NCI-H2029 (cell line): ENCODE measurements around the gene FOXF2.

Experiments used
- DNase-seq: peaks from one replicate; lab custom pipeline; 2025; lab: John Stamatoyannopoulos, UW

The FOXF2 gene

DNA sequence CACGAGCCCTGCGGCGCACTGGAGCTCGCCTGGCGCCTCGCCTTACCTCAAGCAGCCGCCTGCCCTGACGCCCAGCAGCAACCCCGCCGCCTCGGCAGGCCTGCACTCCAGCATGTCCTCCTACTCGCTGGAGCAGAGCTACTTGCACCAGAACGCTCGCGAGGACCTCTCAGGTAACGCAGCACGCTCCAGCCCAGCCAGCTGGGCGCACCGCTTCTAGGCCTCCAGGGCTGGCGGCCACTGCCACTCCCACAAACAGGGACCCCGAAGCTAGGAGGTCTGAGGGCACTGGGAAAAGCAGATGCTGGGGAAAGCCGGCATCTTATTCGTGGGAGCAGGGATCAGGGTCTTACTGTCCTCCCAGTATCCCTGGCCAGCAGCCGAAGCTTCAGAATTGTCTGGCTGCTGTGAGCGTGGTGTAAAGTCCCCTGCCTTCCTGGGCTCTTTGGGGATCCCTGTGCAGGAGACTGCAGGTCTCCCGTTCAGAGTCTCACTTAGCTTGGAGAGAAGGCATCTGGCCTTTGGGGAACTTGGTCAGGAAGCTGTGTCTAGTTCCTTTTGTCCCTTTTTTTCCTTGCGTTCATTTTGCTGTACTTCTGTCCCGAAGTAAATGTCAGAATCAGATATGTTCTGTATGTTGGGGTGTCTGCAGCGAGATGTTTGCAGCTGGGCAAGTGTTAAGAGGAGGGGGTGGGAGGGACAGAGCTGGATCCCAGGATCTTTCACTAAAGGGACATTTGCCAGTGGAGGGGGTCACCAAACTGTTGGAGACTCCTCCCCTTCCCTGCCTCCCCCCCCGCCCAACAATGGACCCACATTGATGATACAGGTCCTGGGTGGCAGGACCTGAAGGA is 1.8 kb downstream of the FOXF2 start:
- no peak for DNase-seq

DNA sequence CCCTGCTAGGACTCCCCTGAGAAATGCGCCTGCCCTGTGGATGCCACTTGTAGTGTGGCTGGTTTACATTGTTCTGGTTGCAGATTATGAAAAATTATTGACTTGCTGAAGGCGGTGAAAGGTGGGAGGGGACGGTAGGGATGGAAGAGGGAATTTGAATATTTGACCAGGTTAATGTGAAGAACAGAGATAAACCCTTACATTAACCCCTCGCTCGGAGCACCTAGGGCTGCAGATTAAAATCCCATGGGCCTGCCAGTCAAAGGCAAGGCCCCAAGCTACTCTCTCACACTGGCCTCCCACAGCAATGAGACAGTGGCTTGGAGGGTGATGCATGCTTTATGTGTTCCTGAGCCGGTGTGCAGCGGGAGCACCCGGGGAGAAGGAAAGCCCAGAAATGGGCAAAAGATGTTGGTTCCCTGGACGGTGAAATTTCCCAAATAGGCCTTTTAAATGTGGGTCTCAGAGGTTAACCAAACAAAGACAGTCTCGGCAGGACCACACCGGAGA is 2.5 kb downstream of the FOXF2 start:
- no peak for DNase-seq

DNA sequence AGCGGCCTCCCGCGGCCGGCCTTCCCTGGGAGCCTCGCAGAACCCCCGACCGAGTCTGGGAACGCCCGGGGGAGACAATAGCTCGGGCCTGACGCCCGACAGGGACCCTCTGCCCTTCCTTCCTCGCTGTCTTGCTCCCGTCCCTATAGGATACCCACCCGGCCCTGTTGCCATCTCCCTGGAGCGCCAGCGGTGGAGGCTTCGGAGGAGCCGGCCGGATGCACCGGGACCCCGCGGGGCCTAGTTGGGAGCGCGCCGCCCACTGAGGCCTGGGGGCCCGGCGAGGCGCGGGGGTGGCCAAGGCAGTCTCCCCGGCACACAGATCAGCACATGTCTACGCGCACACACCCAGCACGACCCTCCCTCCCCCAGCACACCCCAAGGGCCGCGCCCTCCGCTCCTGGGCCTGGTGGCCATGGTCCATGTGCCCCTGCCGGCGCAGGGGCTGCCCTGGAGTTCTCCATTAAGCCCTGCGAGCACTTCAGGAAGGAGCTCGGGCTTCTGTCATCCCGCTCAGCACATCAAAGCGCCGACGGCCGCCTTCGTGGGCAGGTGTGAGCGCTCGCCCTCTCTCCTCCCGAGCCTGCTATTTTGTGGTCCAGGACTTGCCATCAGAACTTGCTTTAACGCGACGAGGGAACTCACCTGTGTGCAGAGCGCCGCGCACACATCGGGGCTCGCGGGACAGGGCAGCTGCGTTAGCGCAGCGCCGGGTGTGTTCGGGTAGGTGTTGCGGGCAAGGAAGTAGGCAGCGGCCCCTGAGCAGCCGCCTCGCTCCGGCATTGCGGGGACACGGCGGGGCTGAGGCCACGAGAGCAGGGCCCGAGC is 3.7 kb downstream of the FOXF2 start:
- no peak for DNase-seq

GRCh38 chr6:1393641-1394283 is 4.4 kb downstream of the FOXF2 start:
- no peak for DNase-seq

DNA sequence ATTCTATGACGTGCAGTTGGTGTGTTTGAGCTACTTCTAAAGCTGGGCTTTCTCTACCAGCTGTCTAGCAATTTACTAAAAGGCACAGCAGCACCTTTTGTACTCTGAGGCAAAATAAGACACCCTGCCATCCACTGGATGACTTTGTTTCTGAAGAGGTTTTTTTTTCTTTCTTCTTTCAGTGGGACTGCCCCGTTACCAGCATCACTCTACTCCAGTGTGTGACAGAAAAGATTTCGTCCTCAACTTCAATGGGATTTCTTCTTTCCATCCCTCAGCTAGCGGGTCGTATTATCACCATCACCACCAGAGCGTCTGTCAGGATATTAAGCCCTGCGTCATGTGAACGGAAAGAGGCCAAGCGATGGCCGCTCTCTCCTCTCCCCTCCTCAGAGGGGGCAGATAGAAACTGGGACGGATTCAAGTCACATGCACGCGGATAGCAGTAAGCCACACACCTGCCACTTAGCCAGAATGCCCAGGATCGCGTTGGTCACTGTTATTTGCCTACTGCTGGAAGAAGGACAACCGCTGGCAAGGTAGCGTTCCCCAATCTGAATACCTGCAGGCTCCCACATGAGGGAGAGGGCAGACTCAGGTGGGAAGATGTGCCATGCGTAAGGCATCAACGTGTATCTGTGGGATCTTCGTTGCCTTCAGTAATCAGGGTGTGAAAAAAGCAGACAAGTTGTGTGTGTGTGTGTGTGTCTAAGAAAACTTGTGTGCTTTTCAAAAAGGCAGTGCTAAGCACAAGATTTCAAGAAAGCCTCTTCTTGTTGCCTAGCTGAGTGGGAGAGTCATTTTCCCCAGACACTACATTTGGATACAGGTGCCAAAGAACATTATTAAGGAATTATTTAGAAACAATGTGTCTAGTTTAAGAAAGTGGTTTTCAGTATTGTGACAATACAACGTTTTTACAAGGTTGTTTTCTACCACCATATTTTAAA is 5.4 kb downstream of the FOXF2 start:
- DNase-seq, result no peak

DNA sequence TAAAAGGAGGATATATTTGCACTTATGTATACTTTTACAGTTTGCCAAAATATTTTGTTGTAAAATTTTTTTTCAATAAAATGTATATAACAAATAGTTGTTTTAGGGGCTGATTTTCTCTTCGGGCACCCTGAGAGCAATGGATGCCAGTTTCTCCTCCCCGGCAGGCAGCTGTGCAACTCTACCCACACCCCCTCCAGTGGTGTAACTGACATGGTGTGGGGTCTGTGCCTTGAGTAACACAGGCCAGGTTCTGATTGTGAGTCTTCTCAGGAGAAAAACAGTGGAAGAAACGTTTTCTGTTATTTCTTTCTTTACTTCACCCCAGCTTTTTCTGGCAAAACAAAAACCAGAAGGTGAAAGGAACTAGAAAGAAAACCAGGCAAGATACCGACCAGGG is 6.1 kb downstream of the FOXF2 start:
- DNase-seq, result no peak

DNA sequence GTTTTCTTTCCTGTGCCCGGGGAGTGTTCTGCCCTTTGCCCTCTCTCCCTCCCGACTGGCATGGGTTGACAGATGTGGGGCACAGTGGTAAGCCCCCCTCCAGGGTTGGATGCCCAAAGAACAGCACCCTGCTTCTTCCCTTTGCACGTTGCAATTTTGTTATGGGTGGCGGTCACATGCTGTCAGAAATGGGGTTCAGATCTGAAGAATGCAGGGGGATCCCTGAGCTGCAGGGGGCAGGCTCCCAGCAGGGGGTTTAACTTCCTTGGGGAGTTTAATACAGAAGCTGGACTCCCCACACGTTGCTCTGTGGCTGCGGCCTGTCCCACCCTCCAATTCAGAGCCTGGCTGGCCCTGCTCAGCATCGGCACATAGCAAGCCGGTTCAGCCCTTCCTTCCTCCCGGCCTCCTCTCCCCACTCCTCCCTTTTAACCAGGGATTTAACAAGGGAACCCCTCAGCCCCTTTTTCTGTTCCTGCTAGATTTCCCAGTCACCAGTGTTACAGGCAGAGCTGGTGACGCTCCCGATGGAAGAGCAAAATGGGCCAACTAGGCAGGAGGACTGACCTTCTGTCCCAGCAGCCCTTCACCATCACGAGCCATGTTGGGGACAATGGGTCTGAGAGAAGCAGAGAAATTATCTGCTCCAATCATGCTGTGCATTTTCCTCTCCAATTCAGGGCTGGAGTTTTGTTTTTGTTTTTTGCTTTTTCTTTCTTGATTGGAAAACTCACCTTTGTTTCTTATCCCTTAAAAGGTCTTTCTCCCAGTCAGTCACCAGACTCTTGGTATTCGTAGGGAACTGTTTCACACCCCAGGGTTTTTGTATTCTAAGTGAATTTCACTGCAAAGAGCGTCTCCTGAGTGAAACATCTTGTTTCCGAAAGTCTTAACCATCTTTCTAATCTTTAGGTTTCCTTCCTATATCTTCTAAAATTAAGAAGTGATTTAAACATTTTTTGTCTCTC is 6.8 kb downstream of the FOXF2 start:
- no peak for DNase-seq

DNA sequence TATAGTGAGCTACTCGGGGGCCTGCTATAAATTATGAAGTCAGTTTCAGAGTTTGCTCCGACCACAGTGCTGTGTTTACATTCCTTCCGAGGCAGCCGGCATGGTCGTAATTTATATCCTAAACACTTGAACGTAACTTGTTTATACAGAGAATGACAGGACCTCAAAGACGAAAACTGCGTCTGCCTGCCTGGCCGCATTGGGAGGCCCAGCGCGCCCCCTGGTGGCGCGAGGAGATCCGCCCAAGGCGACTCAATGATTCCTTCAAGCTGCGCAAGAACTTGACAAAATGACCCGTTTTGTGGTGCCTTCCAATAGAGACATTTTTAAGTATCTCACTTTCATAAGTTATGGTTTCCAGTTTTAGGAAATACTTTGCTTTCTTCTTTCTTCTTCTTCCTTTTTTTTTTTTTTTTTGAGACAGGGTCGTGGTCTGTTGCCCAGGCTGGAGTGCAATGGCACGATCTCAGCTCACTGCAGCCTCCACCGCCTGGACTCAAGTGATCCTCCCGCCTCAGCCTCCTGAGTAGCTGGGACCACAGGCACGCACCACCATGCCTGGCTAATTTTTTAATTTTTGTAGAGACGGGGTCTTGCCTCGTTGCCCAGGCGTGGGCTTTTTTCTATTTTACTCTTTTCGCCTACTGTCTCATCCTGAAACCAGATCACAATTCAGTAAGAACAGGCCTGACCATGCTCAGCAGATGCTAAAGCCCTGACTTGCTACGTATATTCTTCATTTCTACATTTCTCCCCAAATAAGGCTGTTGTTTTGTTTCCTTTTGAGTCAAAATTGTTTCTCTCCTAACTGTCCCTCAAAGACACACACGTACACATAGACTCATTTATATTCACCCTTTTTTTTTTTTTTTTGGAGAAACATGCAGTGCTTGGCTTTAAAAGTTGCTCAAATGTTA is 7.8 kb downstream of the FOXF2 start:
- peak; percentile 75 for DNase-seq

- no peak for DNase-seq
Measured at GRCh38 chr6:1399085-1399780, 9.9 kb downstream of the FOXF2 start.

GRCh38 chr6:1400126-1400850 is 10.9 kb downstream of the FOXF2 start:
- no peak for DNase-seq

- DNase-seq, result no peak
Measured at GRCh38 chr6:1402369-1402768, 13.0 kb downstream of the FOXF2 start.

GRCh38 chr6:1402868-1403267 is 13.5 kb downstream of the FOXF2 start:
- no peak for DNase-seq

DNA sequence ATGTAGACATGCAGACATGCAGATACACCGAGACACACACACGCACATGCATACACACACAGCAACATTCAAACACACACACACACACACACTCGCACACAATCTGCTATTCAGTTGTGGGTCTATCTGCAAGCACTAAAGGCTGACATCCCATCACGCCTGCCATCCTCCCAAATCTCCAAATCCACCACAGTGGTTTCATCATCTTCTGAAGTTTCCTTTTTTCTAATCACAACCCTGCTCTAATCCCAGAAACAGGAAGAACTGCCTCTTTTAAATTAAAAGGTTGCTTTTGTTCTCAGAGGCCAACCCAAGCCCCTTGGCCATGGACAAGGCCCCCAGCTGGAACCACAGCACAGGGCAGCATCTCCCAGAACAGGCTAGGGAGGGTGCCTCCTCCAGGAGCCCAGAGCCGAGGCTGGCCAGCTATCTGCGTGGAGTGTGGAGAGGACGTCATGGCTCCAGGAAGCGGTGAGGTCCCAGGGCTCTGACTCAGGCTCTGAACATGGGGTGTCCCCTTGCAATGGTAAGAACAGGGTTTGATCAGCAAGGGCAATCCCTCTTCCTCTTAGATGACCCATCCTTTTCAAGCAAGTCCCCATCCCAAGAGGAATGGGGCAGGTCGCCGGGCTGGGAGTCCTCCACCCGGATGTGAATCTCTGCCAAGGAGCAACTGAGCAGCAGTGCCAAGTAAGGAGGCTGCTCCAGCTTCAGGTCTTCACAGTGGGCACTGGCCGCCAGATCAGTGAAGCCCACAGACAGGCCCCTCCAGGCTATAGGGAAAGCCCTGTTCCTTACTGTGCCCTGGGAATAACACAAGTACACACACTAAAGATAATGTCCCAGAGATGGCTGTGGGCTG is 14.7 kb downstream of the FOXF2 start:
- DNase-seq, result no peak

- DNase-seq, result no peak
Measured at GRCh38 chr6:1404713-1405098, 15.3 kb downstream of the FOXF2 start.

GRCh38 chr6:1405221-1405620 is 15.8 kb downstream of the FOXF2 start:
- no peak for DNase-seq

DNA sequence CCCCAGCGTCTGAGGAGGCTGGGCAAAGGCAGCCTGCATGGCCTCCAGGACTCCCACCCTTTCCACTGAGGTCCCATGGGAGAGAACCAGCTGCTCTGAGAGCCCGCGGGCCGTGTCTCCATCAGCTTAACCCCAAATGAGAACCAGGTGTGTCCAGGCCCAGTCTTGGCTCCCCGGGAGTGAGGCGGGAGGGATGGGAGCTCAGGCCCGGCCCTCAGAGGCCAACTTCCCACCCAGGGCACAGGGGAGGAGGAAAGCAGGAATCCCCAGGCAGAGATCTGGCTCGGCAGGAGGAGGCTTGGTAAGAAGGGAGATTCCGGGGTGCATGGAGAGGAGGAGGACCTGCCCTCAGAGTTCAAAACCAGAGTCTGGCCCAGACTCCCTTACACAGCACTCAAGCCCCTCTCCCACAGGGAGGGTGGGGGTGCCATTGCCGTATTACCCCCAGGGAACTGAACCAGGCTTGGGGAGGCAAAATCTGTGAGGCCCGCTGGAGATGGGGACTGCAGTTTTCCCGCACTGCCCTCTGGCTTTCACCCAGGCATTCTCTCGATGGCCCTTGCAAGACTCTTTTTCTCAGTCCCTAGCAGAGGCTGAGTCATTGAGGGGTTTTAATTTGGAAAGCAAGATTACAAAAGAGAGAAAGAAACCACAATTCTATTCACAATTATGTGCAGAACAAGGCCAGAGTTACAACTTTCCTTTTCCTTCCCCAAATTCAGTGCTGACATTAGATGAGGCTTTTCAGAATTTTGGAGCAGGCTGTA is 17.1 kb downstream of the FOXF2 start:
- DNase-seq, result no peak
